ENCODE data around the gene MX2. TPM values are rescaled to one million over a fixed set of nuclear protein-coding genes. Genes with fewer than 3 reads are reported as not detected.

The MX2 gene
- total and polyA plus RNA-seq, 10 of the 15 experiments (the other 5 are each of a cell fraction or from before 2014, with no cell fraction given), result 10.5 to 167 (median 46.1) TPM

DNA sequence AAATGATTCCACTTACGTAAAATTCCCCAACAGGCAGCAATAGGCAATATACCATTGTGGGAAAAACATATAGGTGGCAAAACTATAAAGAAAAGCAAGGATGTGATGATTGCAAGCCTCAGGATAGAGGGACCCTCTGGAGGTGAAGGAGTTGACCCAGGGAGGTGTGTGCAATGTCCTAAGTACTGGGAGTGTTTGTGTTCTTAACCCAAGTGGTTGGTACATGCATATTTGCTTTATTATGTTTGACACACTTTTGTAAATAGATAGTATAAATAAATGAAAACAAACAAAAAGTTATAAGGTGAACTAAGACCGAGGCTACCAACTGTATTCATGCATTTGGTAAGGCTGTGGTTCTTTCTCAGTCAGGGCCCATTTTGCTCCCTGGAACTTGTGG, 71.7 kb downstream of the MX2 start:
- ChIA-PET CTCF (interaction anchor here (0.5 to 0.7 kb wide), 2 partner anchors 91 to 150 kb away, joined by 3 read pairs; no protein-coding TSS in a partner anchor), RAD21 (ENCODE audit: unreplicated experiment) (no interaction called here), SMC1A (ENCODE audit: uncharacterized antibody, unreplicated experiment) (no interaction called here), POLR2A (no interaction called here)
- Histone ChIP-seq H3K4me1 (ENCODE audit: control insufficient read depth, insufficient read depth, low read length) (peaks cover 33% of the 10 kb centered on the region), H3K27ac (ENCODE audit: control insufficient read depth, insufficient read depth) (no peak overlapping the region), H3K27me3 (replicated peaks in 1 of 2; ENCODE audit: control insufficient read depth in 2 of 2, insufficient read depth in 2 of 2, low read length in 1 of 2) (no peaks in the 10 kb centered on the region), H3K4me3 (no peak overlapping the region), H3K79me2 (ENCODE audit: control insufficient read depth, insufficient read depth, low read length) (peaks cover 62% of the 10 kb centered on the region), H3K4me2 (ENCODE audit: control insufficient read depth, insufficient read depth) (peak overlapping the region; percentile 7; the same call in 1 of the 2 replicates), H2AFZ (ENCODE audit: control insufficient read depth, low read depth, low read length) (no peak overlapping the region), H4K20me1 (ENCODE audit: control insufficient read depth, insufficient read depth) (peaks cover 40% of the 10 kb centered on the region), H3K9me3 (replicated peaks; ENCODE audit: control insufficient read depth, insufficient read depth, low read length) (peaks cover 8% of the 10 kb centered on the region), H3K36me3 (ENCODE audit: control insufficient read depth in 2 of 2, insufficient read depth in 2 of 2, low read length in 1 of 2) (peaks cover 28 to 81% of the 10 kb centered on the region in 2 experiments), H3K9ac (ENCODE audit: control insufficient read depth, insufficient read depth, low read length) (no peak overlapping the region)
- WGBS (ENCODE audit: insufficient coverage, insufficient replicate concordance, low lambda C conversion rate, missing lambda C conversion rate), result 95% methylated on average over 2 of the region's 2 CpGs
- no TSS peak for BruUV-seq (replicated peaks)
- FAIRE-seq (no peak), DNase-seq (ENCODE audit: low read depth, low spot score) (no peak), ATAC-seq (no peak)
- intact Hi-C loops (cut with micrococcal nuclease; ENCODE audit: unreplicated experiment) (no loop called here), in situ Hi-C loops (cut with MboI) (no loop called here)
- TF ChIP-seq RCOR1 (conservative IDR thresholded peaks at IDR 0.05; ENCODE audit: low read depth, low read length), result no peak
- no peak for TF ChIP-seq ETV6 (conservative IDR thresholded peaks at IDR 0.05 in 1 of 2, IDR thresholded peaks at IDR 0.05 in 1 of 2; ENCODE audit: borderline replicate concordance in 1 of 2, low read depth in 1 of 2)
- TF ChIP-seq POLR2A (IDR thresholded peaks at IDR 0.05; ENCODE audit: low read depth, low read length), result peak; percentile 57; the same call in 1 of the 2 replicates
- no peak for TF ChIP-seq CHD1 (IDR thresholded peaks at IDR 0.05; ENCODE audit: low read depth, low read length)
- TF ChIP-seq IRF3 (IDR thresholded peaks at IDR 0.05), result no peak
- TF ChIP-seq PAX5 (IDR thresholded peaks at IDR 0.05; ENCODE audit: borderline replicate concordance, low read depth, low read length), result no peak
- TF ChIP-seq, protein P1, sequence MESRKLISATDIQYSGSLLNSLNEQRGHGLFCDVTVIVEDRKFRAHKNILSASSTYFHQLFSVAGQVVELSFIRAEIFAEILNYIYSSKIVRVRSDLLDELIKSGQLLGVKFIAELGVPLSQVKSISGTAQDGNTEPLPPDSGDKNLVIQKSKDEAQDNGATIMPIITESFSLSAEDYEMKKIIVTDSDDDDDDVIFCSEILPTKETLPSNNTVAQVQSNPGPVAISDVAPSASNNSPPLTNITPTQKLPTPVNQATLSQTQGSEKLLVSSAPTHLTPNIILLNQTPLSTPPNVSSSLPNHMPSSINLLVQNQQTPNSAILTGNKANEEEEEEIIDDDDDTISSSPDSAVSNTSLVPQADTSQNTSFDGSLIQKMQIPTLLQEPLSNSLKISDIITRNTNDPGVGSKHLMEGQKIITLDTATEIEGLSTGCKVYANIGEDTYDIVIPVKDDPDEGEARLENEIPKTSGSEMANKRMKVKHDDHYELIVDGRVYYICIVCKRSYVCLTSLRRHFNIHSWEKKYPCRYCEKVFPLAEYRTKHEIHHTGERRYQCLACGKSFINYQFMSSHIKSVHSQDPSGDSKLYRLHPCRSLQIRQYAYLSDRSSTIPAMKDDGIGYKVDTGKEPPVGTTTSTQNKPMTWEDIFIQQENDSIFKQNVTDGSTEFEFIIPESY (IDR thresholded peaks at IDR 0.05), result no peak
- no peak for TF ChIP-seq TAF1 (IDR thresholded peaks at IDR 0.05; ENCODE audit: borderline replicate concordance, low read depth, low read length)
- TF ChIP-seq, protein P2, sequence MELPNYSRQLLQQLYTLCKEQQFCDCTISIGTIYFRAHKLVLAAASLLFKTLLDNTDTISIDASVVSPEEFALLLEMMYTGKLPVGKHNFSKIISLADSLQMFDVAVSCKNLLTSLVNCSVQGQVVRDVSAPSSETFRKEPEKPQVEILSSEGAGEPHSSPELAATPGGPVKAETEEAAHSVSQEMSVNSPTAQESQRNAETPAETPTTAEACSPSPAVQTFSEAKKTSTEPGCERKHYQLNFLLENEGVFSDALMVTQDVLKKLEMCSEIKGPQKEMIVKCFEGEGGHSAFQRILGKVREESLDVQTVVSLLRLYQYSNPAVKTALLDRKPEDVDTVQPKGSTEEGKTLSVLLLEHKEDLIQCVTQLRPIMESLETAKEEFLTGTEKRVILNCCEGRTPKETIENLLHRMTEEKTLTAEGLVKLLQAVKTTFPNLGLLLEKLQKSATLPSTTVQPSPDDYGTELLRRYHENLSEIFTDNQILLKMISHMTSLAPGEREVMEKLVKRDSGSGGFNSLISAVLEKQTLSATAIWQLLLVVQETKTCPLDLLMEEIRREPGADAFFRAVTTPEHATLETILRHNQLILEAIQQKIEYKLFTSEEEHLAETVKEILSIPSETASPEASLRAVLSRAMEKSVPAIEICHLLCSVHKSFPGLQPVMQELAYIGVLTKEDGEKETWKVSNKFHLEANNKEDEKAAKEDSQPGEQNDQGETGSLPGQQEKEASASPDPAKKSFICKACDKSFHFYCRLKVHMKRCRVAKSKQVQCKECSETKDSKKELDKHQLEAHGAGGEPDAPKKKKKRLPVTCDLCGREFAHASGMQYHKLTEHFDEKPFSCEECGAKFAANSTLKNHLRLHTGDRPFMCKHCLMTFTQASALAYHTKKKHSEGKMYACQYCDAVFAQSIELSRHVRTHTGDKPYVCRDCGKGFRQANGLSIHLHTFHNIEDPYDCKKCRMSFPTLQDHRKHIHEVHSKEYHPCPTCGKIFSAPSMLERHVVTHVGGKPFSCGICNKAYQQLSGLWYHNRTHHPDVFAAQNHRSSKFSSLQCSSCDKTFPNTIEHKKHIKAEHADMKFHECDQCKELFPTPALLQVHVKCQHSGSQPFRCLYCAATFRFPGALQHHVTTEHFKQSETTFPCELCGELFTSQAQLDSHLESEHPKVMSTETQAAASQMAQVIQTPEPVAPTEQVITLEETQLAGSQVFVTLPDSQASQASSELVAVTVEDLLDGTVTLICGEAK (IDR thresholded peaks at IDR 0.05; ENCODE audit: borderline replicate concordance), result no peak
- TF ChIP-seq, protein P3, sequence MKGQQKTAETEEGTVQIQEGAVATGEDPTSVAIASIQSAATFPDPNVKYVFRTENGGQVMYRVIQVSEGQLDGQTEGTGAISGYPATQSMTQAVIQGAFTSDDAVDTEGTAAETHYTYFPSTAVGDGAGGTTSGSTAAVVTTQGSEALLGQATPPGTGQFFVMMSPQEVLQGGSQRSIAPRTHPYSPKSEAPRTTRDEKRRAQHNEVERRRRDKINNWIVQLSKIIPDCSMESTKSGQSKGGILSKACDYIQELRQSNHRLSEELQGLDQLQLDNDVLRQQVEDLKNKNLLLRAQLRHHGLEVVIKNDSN (IDR thresholded peaks at IDR 0.05; ENCODE audit: borderline replicate concordance, extremely low read length, insufficient read depth, low read depth, low read length), result no peak
- no peak for TF ChIP-seq TARDBP (IDR thresholded peaks at IDR 0.05; ENCODE audit: borderline replicate concordance)
- TF ChIP-seq PML (IDR thresholded peaks at IDR 0.05; ENCODE audit: low read length), result no peak
- no peak for TF ChIP-seq RELA (IDR thresholded peaks at IDR 0.05; ENCODE audit: borderline replicate concordance, partially characterized antibody)
- TF ChIP-seq BRCA1 (IDR thresholded peaks at IDR 0.05; ENCODE audit: low read depth, low read length), result no peak
- peak; percentile 64; the same call in 1 of the 2 replicates for TF ChIP-seq POLR2AphosphoS5 (IDR thresholded peaks at IDR 0.05; ENCODE audit: low read length)
- TF ChIP-seq TCF3 (IDR thresholded peaks at IDR 0.05; ENCODE audit: borderline replicate concordance, insufficient read depth, low read depth, low read length), result no peak
- TF ChIP-seq BACH1 (IDR thresholded peaks at IDR 0.05; ENCODE audit: borderline replicate concordance), result no peak

All from GM12878 (cell line).